ENCODE measurements around the gene UNCX. TPM values are rescaled to one million over a fixed set of nuclear protein-coding genes. Genes with fewer than 3 reads are reported as not detected.
A peak's percentile ranks its signal among the peaks of the same experiment; 100 is the strongest.

The UNCX gene
- total and polyA plus RNA-seq, 2 experiments from 2014 or later, result not detected

DNA sequence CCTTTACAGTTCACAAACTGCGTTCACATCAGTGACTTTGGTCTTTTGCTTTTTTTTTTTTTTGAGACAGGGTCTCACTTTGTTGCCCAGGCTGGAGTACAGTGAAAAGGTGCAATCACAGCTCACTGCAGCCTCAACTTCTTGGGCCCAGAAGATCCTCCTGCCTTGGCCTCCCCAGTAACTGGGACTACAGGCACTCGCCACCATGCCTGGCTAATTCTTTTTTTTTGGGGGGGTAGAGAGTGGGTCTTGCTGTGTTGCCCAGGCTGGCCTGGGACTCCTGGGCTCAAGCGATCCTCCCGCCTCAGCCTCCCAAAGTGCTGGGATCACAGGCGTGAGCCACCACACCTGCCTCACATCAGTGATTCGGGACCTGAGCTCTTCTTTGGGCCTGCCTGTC lies 35.7 kb upstream of the UNCX start:
- Histone ChIP-seq H3K27me3 (peaks cover 19% of the 10 kb centered on the region), H3K4me3 (no peak overlapping the region), H2AFZ (no peak overlapping the region), H3K4me1 (ENCODE audit: insufficient read depth) (peaks cover 5% of the 10 kb centered on the region), H3K79me2 (no peaks in the 10 kb centered on the region), H3K9me2 (replicated peaks; ENCODE audit: insufficient read depth) (no peaks in the 10 kb centered on the region), H3K4me2 (no peak overlapping the region), H4K20me1 (ENCODE audit: insufficient read depth, poor library complexity, severe bottlenecking) (no peaks in the 10 kb centered on the region), H3K27ac (no peak overlapping the region), H3K9me3 (ENCODE audit: low read depth) (no peaks in the 10 kb centered on the region), H3K36me3 (replicated peaks; ENCODE audit: insufficient read depth, low read depth) (no peaks in the 10 kb centered on the region)
- no peak for DNase-seq (ENCODE audit: low spot score)
- TF ChIP-seq EZH2phosphoT487 (IDR thresholded peaks at IDR 0.05; ENCODE audit: low read depth, severe bottlenecking, unreplicated experiment) (no peak), EZH2 (IDR thresholded peaks at IDR 0.05; ENCODE audit: borderline replicate concordance) (no peak)
- TF ChIP-seq, protein P1, sequence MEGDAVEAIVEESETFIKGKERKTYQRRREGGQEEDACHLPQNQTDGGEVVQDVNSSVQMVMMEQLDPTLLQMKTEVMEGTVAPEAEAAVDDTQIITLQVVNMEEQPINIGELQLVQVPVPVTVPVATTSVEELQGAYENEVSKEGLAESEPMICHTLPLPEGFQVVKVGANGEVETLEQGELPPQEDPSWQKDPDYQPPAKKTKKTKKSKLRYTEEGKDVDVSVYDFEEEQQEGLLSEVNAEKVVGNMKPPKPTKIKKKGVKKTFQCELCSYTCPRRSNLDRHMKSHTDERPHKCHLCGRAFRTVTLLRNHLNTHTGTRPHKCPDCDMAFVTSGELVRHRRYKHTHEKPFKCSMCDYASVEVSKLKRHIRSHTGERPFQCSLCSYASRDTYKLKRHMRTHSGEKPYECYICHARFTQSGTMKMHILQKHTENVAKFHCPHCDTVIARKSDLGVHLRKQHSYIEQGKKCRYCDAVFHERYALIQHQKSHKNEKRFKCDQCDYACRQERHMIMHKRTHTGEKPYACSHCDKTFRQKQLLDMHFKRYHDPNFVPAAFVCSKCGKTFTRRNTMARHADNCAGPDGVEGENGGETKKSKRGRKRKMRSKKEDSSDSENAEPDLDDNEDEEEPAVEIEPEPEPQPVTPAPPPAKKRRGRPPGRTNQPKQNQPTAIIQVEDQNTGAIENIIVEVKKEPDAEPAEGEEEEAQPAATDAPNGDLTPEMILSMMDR (IDR thresholded peaks at IDR 0.05; ENCODE audit: poor library complexity), result no peak
- 89% methylated on average over 6 of the region's 6 CpGs for WGBS (ENCODE audit: low lambda C conversion rate, missing lambda C conversion rate)

DNA sequence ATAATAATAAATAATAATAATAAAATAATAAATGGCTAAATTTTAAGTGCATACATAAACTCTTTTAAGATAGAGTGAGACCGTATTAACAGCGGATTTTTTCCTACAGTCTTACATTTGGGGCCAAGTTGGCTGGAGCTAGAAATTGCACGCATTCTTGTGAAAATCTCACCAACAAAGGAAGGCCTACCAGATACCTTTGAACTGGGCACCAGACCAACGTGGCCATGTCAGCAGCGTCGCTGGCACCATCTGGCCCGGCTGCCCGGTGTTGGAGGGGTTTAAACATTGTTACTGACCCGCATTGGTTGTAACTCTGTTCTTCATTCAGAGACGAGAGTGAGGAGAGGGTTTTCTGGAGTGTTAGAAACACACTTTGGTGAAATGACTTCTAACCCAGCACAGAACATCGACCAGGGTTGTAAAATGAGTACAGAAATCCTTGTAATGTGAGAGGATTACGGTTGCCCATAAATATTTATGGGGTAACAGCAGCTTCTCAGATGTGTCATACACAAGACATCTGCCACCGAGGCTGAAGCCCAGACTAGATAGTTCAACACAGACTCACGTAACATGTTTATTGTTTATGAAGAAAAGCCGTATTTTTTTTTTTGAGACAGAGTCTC lies 34.6 kb upstream of the UNCX start:
- Histone ChIP-seq H3K79me2 (no peaks in the 10 kb centered on the region), H4K20me1 (ENCODE audit: insufficient read depth, poor library complexity, severe bottlenecking) (no peaks in the 10 kb centered on the region), H3K9me3 (ENCODE audit: low read depth) (no peaks in the 10 kb centered on the region), H3K27me3 (peaks cover 19% of the 10 kb centered on the region), H3K9me2 (replicated peaks; ENCODE audit: insufficient read depth) (no peaks in the 10 kb centered on the region), H3K4me2 (peak overlapping the region; percentile 26), H2AFZ (no peak overlapping the region), H3K27ac (peak overlapping the region; percentile 45), H3K4me1 (ENCODE audit: insufficient read depth) (peaks cover 5% of the 10 kb centered on the region), H3K36me3 (replicated peaks; ENCODE audit: insufficient read depth, low read depth) (no peaks in the 10 kb centered on the region), H3K4me3 (no peak overlapping the region)
- 42% methylated on average over 15 of the region's 15 CpGs for WGBS (ENCODE audit: low lambda C conversion rate, missing lambda C conversion rate)
- peak; percentile 57 for DNase-seq (ENCODE audit: low spot score)
- TF ChIP-seq, protein P1 (IDR thresholded peaks at IDR 0.05; ENCODE audit: poor library complexity), result no peak
- TF ChIP-seq EZH2phosphoT487 (IDR thresholded peaks at IDR 0.05; ENCODE audit: low read depth, severe bottlenecking, unreplicated experiment), result no peak
- no peak for TF ChIP-seq EZH2 (IDR thresholded peaks at IDR 0.05; ENCODE audit: borderline replicate concordance)

DNA sequence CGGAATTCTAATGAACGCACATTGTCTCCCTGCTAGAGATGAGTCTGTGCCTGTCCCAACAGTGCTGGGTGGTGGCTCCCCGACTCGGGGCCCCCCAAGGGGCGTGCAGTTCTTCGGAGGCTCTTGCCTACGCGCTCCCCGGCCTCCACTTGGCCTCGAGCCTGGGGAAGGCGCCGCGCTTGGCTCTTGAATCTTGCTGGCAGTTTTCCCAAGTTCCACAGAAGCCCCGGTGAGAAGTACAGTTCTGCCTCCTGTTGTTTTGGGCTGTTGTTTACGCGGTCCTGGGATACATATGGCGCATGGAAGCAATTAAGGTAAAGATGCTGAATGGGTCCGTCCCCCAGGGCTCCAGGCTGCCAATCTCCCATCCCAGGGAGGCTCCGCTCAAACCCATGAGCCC lies 32.6 kb upstream of the UNCX start:
- peaks cover 5% of the 10 kb centered on the region for H3K4me1 ChIP-seq (ENCODE audit: insufficient read depth)
- no peaks in the 10 kb centered on the region for H3K36me3 ChIP-seq (replicated peaks; ENCODE audit: insufficient read depth, low read depth)
- no peaks in the 10 kb centered on the region for H4K20me1 ChIP-seq (ENCODE audit: insufficient read depth, poor library complexity, severe bottlenecking)
- no peak overlapping the region for H3K4me2 ChIP-seq
- DNase-seq (ENCODE audit: low spot score), result peak; percentile 60
- WGBS (ENCODE audit: low lambda C conversion rate, missing lambda C conversion rate), result 65% methylated on average over 19 of the region's 19 CpGs
- no peaks in the 10 kb centered on the region for H3K79me2 ChIP-seq
- no peak overlapping the region for H2AFZ ChIP-seq
- H3K4me3 ChIP-seq, result no peak overlapping the region
- peaks cover 5% of the 10 kb centered on the region for H3K27me3 ChIP-seq
- no peak for TF ChIP-seq EZH2 (IDR thresholded peaks at IDR 0.05; ENCODE audit: borderline replicate concordance)
- TF ChIP-seq, protein P1 (IDR thresholded peaks at IDR 0.05; ENCODE audit: poor library complexity), result no peak
- H3K9me3 ChIP-seq (ENCODE audit: low read depth), result no peaks in the 10 kb centered on the region
- H3K27ac ChIP-seq, result no peak overlapping the region
- no peaks in the 10 kb centered on the region for H3K9me2 ChIP-seq (replicated peaks; ENCODE audit: insufficient read depth)

Measured in hepatocyte (in vitro differentiated cells).